Neural progenitor cell (in vitro differentiated cells): ENCODE data around the gene EDEM1.

Experiments used
- CTCF ChIP-seq: fragments of 200-600 bp; sonication (generic); IDR thresholded peaks from 2 replicates; pipeline ENCODE4 v1.5.1; 2017; ENCODE audit warnings: antibody characterized with exemption, mild to moderate bottlenecking
- EZH2 ChIP-seq: fragments of 200-600 bp; sonication (generic); IDR thresholded peaks from 2 replicates; pipeline ENCODE4 v1.6.1; 2017; ENCODE audit warnings: antibody characterized with exemption, mild to moderate bottlenecking, moderate library complexity
- EZH2phosphoT487 ChIP-seq: fragments of 200-600 bp; sonication (generic); IDR thresholded peaks from 2 replicates; pipeline ENCODE4 v1.6.1; 2017; ENCODE audit warnings: antibody characterized with exemption

GRCh38 chr3:5235655-5236054 is 48.1 kb downstream of the EDEM1 start:
- TF ChIP-seq CTCF (no peak), EZH2phosphoT487 (no peak), EZH2 (no peak)
